Skin epidermis (tissue), 12 donors: ENCODE results near the gene MLXIPL.
"Not testable (repeated sequence)": the region's sequence is repeated elsewhere in the genome, so short reads cannot be mapped to it uniquely, and the experiment has no call there.

Source experiments
- H3K27ac ChIP-seq, 21 experiments: fragments of 200-600 bp; sonication (generic) in 11 of 21; one replicate each; pipeline ENCODE4 v1.5.0; 2020; ENCODE audit warnings: mild to moderate bottlenecking in 3 of 21, inconsistent platforms in 2 of 21, moderate library complexity in 2 of 21
- H3K4me3 ChIP-seq, 7 experiments: fragments of 200-600 bp; sonication (generic) in 2 of 7; one replicate each; pipeline ENCODE4 v1.5.0; 2020; ENCODE audit warnings: inconsistent platforms in 2 of 7, mild to moderate bottlenecking in 2 of 7, moderate library complexity in 1 of 7

The MLXIPL gene

GRCh38 chr7:73560109-73560835 is 64.0 kb downstream of the MLXIPL start:
- H3K4me3 ChIP-seq, result no peak overlapping the region
- H3K27ac ChIP-seq, result no peak overlapping the region

- Histone ChIP-seq H3K4me3 (peak within 1 kb of the TSS; percentile 52 to 81 (median 67)), H3K27ac (peak within 1 kb of the TSS; percentile 90 to 99 (median 98))
These were observed 66.7 kb downstream of the MLXIPL start, which contains the start of gene BCL7B for GRCh38 chr7:73557397-73558257. BCL7B (minus strand) TSS chr7:73557690; CDS start chr7:73557578, 112 bp downstream.

- peak overlapping the region; percentile 90 to 99 (median 98) for H3K27ac ChIP-seq
These were observed 67.3 kb downstream of the MLXIPL start for GRCh38 chr7:73557108-73557396.

GRCh38 chr7:73556208-73557107 is 67.9 kb downstream of the MLXIPL start:
- H3K27ac ChIP-seq, result peak overlapping the region in 20 of 21 experiments; percentile 90 to 99 (median 98)
- peak overlapping the region; percentile 52 to 81 (median 67) for H3K4me3 ChIP-seq

More at GRCh38 chr7:73557108-73557396, 67.3 kb downstream of the MLXIPL start:
- H3K4me3 ChIP-seq, result peak overlapping the region; percentile 52 to 81 (median 67)

- H3K27ac ChIP-seq, result peak overlapping the region in 8 of 21 experiments; percentile 7 to 99 (median 98)
These were observed 68.8 kb downstream of the MLXIPL start for GRCh38 chr7:73555411-73555982.

GRCh38 chr7:73550093-73550492 is 74.2 kb downstream of the MLXIPL start:
- not testable (repeated sequence) for H3K4me3 ChIP-seq, H3K27ac ChIP-seq

More at GRCh38 chr7:73555411-73555982, 68.8 kb downstream of the MLXIPL start:
- peak overlapping the region in 2 of 7 experiments; percentile 52 to 67 for H3K4me3 ChIP-seq

- H3K27ac ChIP-seq, result no peak overlapping the region
- no peak overlapping the region for H3K4me3 ChIP-seq
These were observed 75.1 kb downstream of the MLXIPL start for GRCh38 chr7:73549176-73549575.

GRCh38 chr7:73547841-73548240 is 76.5 kb downstream of the MLXIPL start:
- no peak overlapping the region for H3K4me3 ChIP-seq
- no peak overlapping the region for H3K27ac ChIP-seq

- Histone ChIP-seq H3K4me3 (no peak overlapping the region), H3K27ac (no peak overlapping the region)
These were observed 79.6 kb downstream of the MLXIPL start for GRCh38 chr7:73544678-73545077.
